H9 (cell line): ENCODE measurements around the gene DPP10. TPM values are rescaled to one million over a fixed set of nuclear protein-coding genes. Genes with fewer than 3 reads are reported as not detected.

ENCODE experiments used
- DNase-seq: peaks from one replicate; pipeline ENCODE4 v3.0.0-alpha.2; 2017
- H2AFZ ChIP-seq: one replicate; pipeline ENCODE4 v1.6.1; 2013; ENCODE audit warnings: mild to moderate bottlenecking, low read length, control low read depth, moderate library complexity
- H2AK5ac ChIP-seq: 2 replicates; pipeline ENCODE4 v1.6.1; 2013; ENCODE audit warnings: low read length, control low read depth, mixed read lengths; ENCODE audit not compliant: insufficient read length
- H2BK120ac ChIP-seq: one replicate; pipeline ENCODE4 v1.6.1; 2013; ENCODE audit warnings: low read depth, mild to moderate bottlenecking, low read length, control low read depth, inconsistent platforms; ENCODE audit not compliant: poor library complexity, severe bottlenecking
- H2BK12ac ChIP-seq: 2 replicates; pipeline ENCODE4 v1.6.1; 2013; ENCODE audit warnings: low read length, control low read depth, mixed read lengths, low read depth; ENCODE audit not compliant: insufficient read length
- H2BK15ac ChIP-seq: 2 replicates; pipeline ENCODE4 v1.6.1; 2013; ENCODE audit warnings: low read depth, low read length, control low read depth
- H2BK20ac ChIP-seq: one replicate; pipeline ENCODE4 v1.6.1; 2013; ENCODE audit warnings: low read depth, mild to moderate bottlenecking, low read length, control low read depth, inconsistent platforms; ENCODE audit not compliant: poor library complexity, severe bottlenecking
- H2BK5ac ChIP-seq: 2 replicates; pipeline ENCODE4 v1.6.1; 2013; ENCODE audit warnings: low read length, control low read depth, mixed read lengths; ENCODE audit not compliant: insufficient read length
- H3K14ac ChIP-seq: 2 replicates; pipeline ENCODE4 v1.6.1; 2013; ENCODE audit warnings: low read length, control low read depth; ENCODE audit not compliant: insufficient read depth
- H3K18ac ChIP-seq: 2 replicates; pipeline ENCODE4 v1.6.1; 2013; ENCODE audit warnings: low read depth, mild to moderate bottlenecking, mixed read lengths, low read length, control low read depth; ENCODE audit not compliant: insufficient read length
- H3K23ac ChIP-seq: 2 replicates; pipeline ENCODE4 v1.6.1; 2013; ENCODE audit warnings: low read length, control low read depth, mixed read lengths, low read depth; ENCODE audit not compliant: insufficient read length
- H3K23me2 ChIP-seq: 2 replicates; pipeline ENCODE4 v1.6.1; 2013; ENCODE audit warnings: low read depth, mild to moderate bottlenecking, mixed read lengths, low read length, control low read depth; ENCODE audit not compliant: insufficient read length, poor library complexity, severe bottlenecking
- H3K27ac ChIP-seq: 2 replicates; pipeline ENCODE4 v1.5.1; 2013; ENCODE audit warnings: low read length, control low read depth, mixed read lengths, low read depth; ENCODE audit not compliant: insufficient read length
- H3K27me3 ChIP-seq: 2 replicates; pipeline ENCODE4 v1.6.1; 2013; ENCODE audit warnings: low read length, control low read depth, inconsistent platforms; ENCODE audit not compliant: insufficient read depth
- H3K4ac ChIP-seq: 2 replicates; pipeline ENCODE4 v1.6.1; 2013; ENCODE audit warnings: low read depth, mild to moderate bottlenecking, control low read depth, inconsistent platforms, low read length, moderate library complexity
- H3K4me1 ChIP-seq: 2 replicates; pipeline ENCODE4 v1.6.1; 2013; ENCODE audit warnings: low read length, control low read depth, inconsistent platforms; ENCODE audit not compliant: insufficient read depth
- H3K4me2 ChIP-seq: 2 replicates; pipeline ENCODE4 v1.6.1; 2013; ENCODE audit warnings: low read length, control low read depth, mixed read lengths; ENCODE audit not compliant: insufficient read length, insufficient read depth
- H3K56ac ChIP-seq: 2 replicates; pipeline ENCODE4 v1.6.1; 2013; ENCODE audit warnings: low read depth, mild to moderate bottlenecking, mixed read lengths, low read length, control low read depth; ENCODE audit not compliant: insufficient read length
- H3K79me1 ChIP-seq: 2 replicates; pipeline ENCODE4 v1.6.1; 2013; ENCODE audit warnings: low read depth, mild to moderate bottlenecking, moderate library complexity, low read length, control low read depth, inconsistent platforms; ENCODE audit not compliant: insufficient read depth, poor library complexity, severe bottlenecking
- H3K79me2 ChIP-seq: 2 replicates; pipeline ENCODE4 v1.6.1; 2013; ENCODE audit warnings: low read length, control low read depth, inconsistent platforms; ENCODE audit not compliant: insufficient read depth
- H3K9ac ChIP-seq: 2 replicates; pipeline ENCODE4 v1.6.1; 2013; ENCODE audit warnings: low read length, control low read depth, mixed read lengths; ENCODE audit not compliant: insufficient read length; ENCODE audit errors: extremely low read depth
- H3K9me3 ChIP-seq: one replicate; pipeline ENCODE4 v1.6.1; 2013; ENCODE audit warnings: low read depth, low read length, inconsistent platforms; ENCODE audit not compliant: control insufficient read depth
- H3T11ph ChIP-seq: one replicate; pipeline ENCODE4 v1.6.1; 2013; ENCODE audit warnings: mild to moderate bottlenecking, low read length, control low read depth, inconsistent platforms
- H4K20me1 ChIP-seq: one replicate; pipeline ENCODE4 v1.6.1; 2013; ENCODE audit not compliant: control insufficient read depth, insufficient read length, insufficient read depth
- H4K5ac ChIP-seq: 2 replicates; pipeline ENCODE4 v1.6.1; 2013; ENCODE audit warnings: low read depth, mild to moderate bottlenecking, mixed read lengths, low read length, control low read depth; ENCODE audit not compliant: insufficient read length
- H4K8ac ChIP-seq: replicated peaks from 2 replicates; pipeline ENCODE4 v1.6.1; 2013; ENCODE audit warnings: low read length, control low read depth, mixed read lengths, low read depth; ENCODE audit not compliant: insufficient read length
- H4K91ac ChIP-seq: 2 replicates; pipeline ENCODE4 v1.6.1; 2013; ENCODE audit warnings: low read depth, mild to moderate bottlenecking, moderate library complexity, mixed read lengths, low read length, control low read depth; ENCODE audit not compliant: insufficient read length
- H3K27ac Mint-ChIP-seq, 3 experiments: 2 replicates in 2 of 3; 3 replicates in 1 of 3; pipeline ENCODE4 v1.8.0; 2020 to 2021; ENCODE audit warnings: mixed read lengths in 3 of 3, mild to moderate bottlenecking in 1 of 3, moderate library complexity in 1 of 3
- H3K27me3 Mint-ChIP-seq: 2 replicates; pipeline ENCODE4 v1.8.0; 2021; ENCODE audit warnings: low read depth, mild to moderate bottlenecking, moderate library complexity, mixed read lengths
- H3K36me3 Mint-ChIP-seq, 3 experiments: 2 replicates in 2 of 3; 3 replicates in 1 of 3; pipeline ENCODE4 v1.8.0; 2020 to 2021; ENCODE audit warnings: low read depth in 3 of 3, mixed read lengths in 3 of 3; ENCODE audit not compliant: insufficient read depth in 1 of 3
- H3K4me1 Mint-ChIP-seq, 2 experiments: 2 replicates each; pipeline ENCODE4 v1.8.0; 2020; ENCODE audit warnings: mixed read lengths in 2 of 2
- H3K4me3 Mint-ChIP-seq, 2 experiments: 2 replicates in 1 of 2; 3 replicates in 1 of 2; pipeline ENCODE4 v1.8.0; 2020 to 2021; ENCODE audit warnings: mild to moderate bottlenecking in 2 of 2, mixed read lengths in 2 of 2, moderate library complexity in 1 of 2
- H3K9me3 Mint-ChIP-seq, 2 experiments: 2 replicates in 1 of 2; 3 replicates in 1 of 2; pipeline ENCODE4 v1.8.0; 2020; ENCODE audit warnings: mild to moderate bottlenecking in 2 of 2, mixed read lengths in 2 of 2, moderate library complexity in 1 of 2
- CTCF ChIP-seq: fragments of 200-600 bp; sonication (generic); conservative IDR thresholded peaks from 3 replicates; pipeline ENCODE4 v1.8.0; 2021; ENCODE audit warnings: antibody characterized with exemption, mild to moderate bottlenecking
- WGBS: extraction: QIAGEN DNeasy Blood & Tissue Kit; methylation state at CpG from one replicate; pipeline ENCODE4 v1.1.7; 2013; ENCODE audit warnings: missing lambda C conversion rate, low lambda C conversion rate, mixed read lengths; ENCODE audit not compliant: insufficient read length; ENCODE audit errors: extremely low coverage; 5-methylcytosine and 5-hydroxymethylcytosine counted together
- total RNA-seq: library from RNA; stranded (reverse); gene quantifications from 2 replicates; pipeline ENCODE4 v1.2.1, GENCODE V29; 2021

The DPP10 gene
- total RNA-seq, 1 experiment from 2014 or later = 11.3 TPM

DNA sequence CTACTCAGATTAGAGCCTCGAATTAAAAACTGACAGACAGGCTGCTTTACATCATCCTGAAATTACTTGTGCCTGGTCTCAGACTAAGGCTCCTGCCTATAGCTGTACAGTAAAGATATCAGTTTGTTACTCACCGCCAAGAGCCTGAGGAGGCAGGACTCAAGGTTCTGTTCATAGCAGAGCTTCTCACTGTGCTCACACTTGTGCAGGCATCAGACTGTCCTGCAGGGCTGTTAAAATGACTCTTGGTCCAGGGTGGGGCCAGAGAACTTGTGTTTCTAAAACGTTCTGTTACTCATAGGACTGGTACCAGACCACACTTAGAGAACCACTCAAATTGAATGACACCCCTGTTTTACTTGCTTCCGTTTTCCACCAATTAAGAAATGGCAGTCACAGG lies 310.0 kb downstream of the DPP10 start:
- peaks cover 0 to 5% (median 0%) of the 10 kb centered on the region in 3 experiments; a peak in 1 of 7 replicates for H3K36me3 Mint-ChIP-seq
- Histone ChIP-seq H4K8ac (no peak overlapping the region), H4K91ac (no peak overlapping the region), H2BK5ac (no peak overlapping the region), H3T11ph (no peak overlapping the region), H4K20me1 (no peaks in the 10 kb centered on the region), H2AFZ (no peak overlapping the region), H3K4ac (no peak overlapping the region), H2BK15ac (no peak overlapping the region), H2BK120ac (no peak overlapping the region), H3K23ac (no peak overlapping the region), H3K79me1 (no peaks in the 10 kb centered on the region), H3K23me2 (no peaks in the 10 kb centered on the region), H3K4me2 (no peak overlapping the region), H3K14ac (no peak overlapping the region), H3K4me1 (no peaks in the 10 kb centered on the region), H3K9me3 (no peaks in the 10 kb centered on the region), H3K9ac (no peak overlapping the region), H3K18ac (no peak overlapping the region), H4K5ac (no peak overlapping the region), H3K79me2 (no peaks in the 10 kb centered on the region), H3K27me3 (no peaks in the 10 kb centered on the region), H3K27ac (no peak overlapping the region), H2AK5ac (no peak overlapping the region), H2BK12ac (no peak overlapping the region), H3K56ac (no peak overlapping the region), H2BK20ac (no peak overlapping the region)
- WGBS = no CpG with 5 or more reads among the region's 4 CpGs
- H3K27me3 Mint-ChIP-seq = no peaks in the 10 kb centered on the region
- no peaks in the 10 kb centered on the region; a peak in 1 of 5 replicates for H3K9me3 Mint-ChIP-seq
- no peak overlapping the region for H3K27ac Mint-ChIP-seq
- H3K4me1 Mint-ChIP-seq = peaks cover 0 to 8% of the 10 kb centered on the region in 2 experiments; a peak in 1 of 4 replicates
- no peak overlapping the region for H3K4me3 Mint-ChIP-seq
- TF ChIP-seq CTCF = no peak
- DNase-seq = no peak
